H9 (cell line): Measurements from ENCODE around the gene LILRA1. TPM values are rescaled to one million over a fixed set of nuclear protein-coding genes. Genes with fewer than 3 reads are reported as not detected.

Experiments used
- DNase-seq: peaks from one replicate; pipeline ENCODE4 v3.0.0-alpha.2; 2017
- H2AFZ ChIP-seq: one replicate; pipeline ENCODE4 v1.6.1; 2013; ENCODE audit warnings: mild to moderate bottlenecking, low read length, control low read depth, moderate library complexity
- H2AK5ac ChIP-seq: 2 replicates; pipeline ENCODE4 v1.6.1; 2013; ENCODE audit warnings: low read length, control low read depth, mixed read lengths; ENCODE audit not compliant: insufficient read length
- H2BK120ac ChIP-seq: one replicate; pipeline ENCODE4 v1.6.1; 2013; ENCODE audit warnings: low read depth, mild to moderate bottlenecking, low read length, control low read depth, inconsistent platforms; ENCODE audit not compliant: poor library complexity, severe bottlenecking
- H2BK12ac ChIP-seq: 2 replicates; pipeline ENCODE4 v1.6.1; 2013; ENCODE audit warnings: low read length, control low read depth, mixed read lengths, low read depth; ENCODE audit not compliant: insufficient read length
- H2BK15ac ChIP-seq: 2 replicates; pipeline ENCODE4 v1.6.1; 2013; ENCODE audit warnings: low read depth, low read length, control low read depth
- H2BK20ac ChIP-seq: one replicate; pipeline ENCODE4 v1.6.1; 2013; ENCODE audit warnings: low read depth, mild to moderate bottlenecking, low read length, control low read depth, inconsistent platforms; ENCODE audit not compliant: poor library complexity, severe bottlenecking
- H2BK5ac ChIP-seq: 2 replicates; pipeline ENCODE4 v1.6.1; 2013; ENCODE audit warnings: low read length, control low read depth, mixed read lengths; ENCODE audit not compliant: insufficient read length
- H3K14ac ChIP-seq: 2 replicates; pipeline ENCODE4 v1.6.1; 2013; ENCODE audit warnings: low read length, control low read depth; ENCODE audit not compliant: insufficient read depth
- H3K18ac ChIP-seq: 2 replicates; pipeline ENCODE4 v1.6.1; 2013; ENCODE audit warnings: low read depth, mild to moderate bottlenecking, mixed read lengths, low read length, control low read depth; ENCODE audit not compliant: insufficient read length
- H3K23ac ChIP-seq: 2 replicates; pipeline ENCODE4 v1.6.1; 2013; ENCODE audit warnings: low read length, control low read depth, mixed read lengths, low read depth; ENCODE audit not compliant: insufficient read length
- H3K23me2 ChIP-seq: 2 replicates; pipeline ENCODE4 v1.6.1; 2013; ENCODE audit warnings: low read depth, mild to moderate bottlenecking, mixed read lengths, low read length, control low read depth; ENCODE audit not compliant: insufficient read length, poor library complexity, severe bottlenecking
- H3K27ac ChIP-seq: 2 replicates; pipeline ENCODE4 v1.5.1; 2013; ENCODE audit warnings: low read length, control low read depth, mixed read lengths, low read depth; ENCODE audit not compliant: insufficient read length
- H3K27me3 ChIP-seq: 2 replicates; pipeline ENCODE4 v1.6.1; 2013; ENCODE audit warnings: low read length, control low read depth, inconsistent platforms; ENCODE audit not compliant: insufficient read depth
- H3K4ac ChIP-seq: 2 replicates; pipeline ENCODE4 v1.6.1; 2013; ENCODE audit warnings: low read depth, mild to moderate bottlenecking, control low read depth, inconsistent platforms, low read length, moderate library complexity
- H3K4me1 ChIP-seq: 2 replicates; pipeline ENCODE4 v1.6.1; 2013; ENCODE audit warnings: low read length, control low read depth, inconsistent platforms; ENCODE audit not compliant: insufficient read depth
- H3K4me2 ChIP-seq: 2 replicates; pipeline ENCODE4 v1.6.1; 2013; ENCODE audit warnings: low read length, control low read depth, mixed read lengths; ENCODE audit not compliant: insufficient read length, insufficient read depth
- H3K56ac ChIP-seq: 2 replicates; pipeline ENCODE4 v1.6.1; 2013; ENCODE audit warnings: low read depth, mild to moderate bottlenecking, mixed read lengths, low read length, control low read depth; ENCODE audit not compliant: insufficient read length
- H3K79me1 ChIP-seq: 2 replicates; pipeline ENCODE4 v1.6.1; 2013; ENCODE audit warnings: low read depth, mild to moderate bottlenecking, moderate library complexity, low read length, control low read depth, inconsistent platforms; ENCODE audit not compliant: insufficient read depth, poor library complexity, severe bottlenecking
- H3K79me2 ChIP-seq: 2 replicates; pipeline ENCODE4 v1.6.1; 2013; ENCODE audit warnings: low read length, control low read depth, inconsistent platforms; ENCODE audit not compliant: insufficient read depth
- H3K9ac ChIP-seq: 2 replicates; pipeline ENCODE4 v1.6.1; 2013; ENCODE audit warnings: low read length, control low read depth, mixed read lengths; ENCODE audit not compliant: insufficient read length; ENCODE audit errors: extremely low read depth
- H3K9me3 ChIP-seq: one replicate; pipeline ENCODE4 v1.6.1; 2013; ENCODE audit warnings: low read depth, low read length, inconsistent platforms; ENCODE audit not compliant: control insufficient read depth
- H3T11ph ChIP-seq: one replicate; pipeline ENCODE4 v1.6.1; 2013; ENCODE audit warnings: mild to moderate bottlenecking, low read length, control low read depth, inconsistent platforms
- H4K20me1 ChIP-seq: one replicate; pipeline ENCODE4 v1.6.1; 2013; ENCODE audit not compliant: control insufficient read depth, insufficient read length, insufficient read depth
- H4K5ac ChIP-seq: 2 replicates; pipeline ENCODE4 v1.6.1; 2013; ENCODE audit warnings: low read depth, mild to moderate bottlenecking, mixed read lengths, low read length, control low read depth; ENCODE audit not compliant: insufficient read length
- H4K8ac ChIP-seq: replicated peaks from 2 replicates; pipeline ENCODE4 v1.6.1; 2013; ENCODE audit warnings: low read length, control low read depth, mixed read lengths, low read depth; ENCODE audit not compliant: insufficient read length
- H4K91ac ChIP-seq: 2 replicates; pipeline ENCODE4 v1.6.1; 2013; ENCODE audit warnings: low read depth, mild to moderate bottlenecking, moderate library complexity, mixed read lengths, low read length, control low read depth; ENCODE audit not compliant: insufficient read length
- H3K27ac Mint-ChIP-seq, 3 experiments: 2 replicates in 2 of 3; 3 replicates in 1 of 3; pipeline ENCODE4 v1.8.0; 2020 to 2021; ENCODE audit warnings: mixed read lengths in 3 of 3, mild to moderate bottlenecking in 1 of 3, moderate library complexity in 1 of 3
- H3K27me3 Mint-ChIP-seq: 2 replicates; pipeline ENCODE4 v1.8.0; 2021; ENCODE audit warnings: low read depth, mild to moderate bottlenecking, moderate library complexity, mixed read lengths
- H3K36me3 Mint-ChIP-seq, 3 experiments: 2 replicates in 2 of 3; 3 replicates in 1 of 3; pipeline ENCODE4 v1.8.0; 2020 to 2021; ENCODE audit warnings: low read depth in 3 of 3, mixed read lengths in 3 of 3; ENCODE audit not compliant: insufficient read depth in 1 of 3
- H3K4me1 Mint-ChIP-seq, 2 experiments: 2 replicates each; pipeline ENCODE4 v1.8.0; 2020; ENCODE audit warnings: mixed read lengths in 2 of 2
- H3K4me3 Mint-ChIP-seq, 2 experiments: 2 replicates in 1 of 2; 3 replicates in 1 of 2; pipeline ENCODE4 v1.8.0; 2020 to 2021; ENCODE audit warnings: mild to moderate bottlenecking in 2 of 2, mixed read lengths in 2 of 2, moderate library complexity in 1 of 2
- H3K9me3 Mint-ChIP-seq, 2 experiments: 2 replicates in 1 of 2; 3 replicates in 1 of 2; pipeline ENCODE4 v1.8.0; 2020; ENCODE audit warnings: mild to moderate bottlenecking in 2 of 2, mixed read lengths in 2 of 2, moderate library complexity in 1 of 2
- WGBS: extraction: QIAGEN DNeasy Blood & Tissue Kit; methylation state at CpG from one replicate; pipeline ENCODE4 v1.1.7; 2013; ENCODE audit warnings: missing lambda C conversion rate, low lambda C conversion rate, mixed read lengths; ENCODE audit not compliant: insufficient read length; ENCODE audit errors: extremely low coverage; 5-methylcytosine and 5-hydroxymethylcytosine counted together
- total RNA-seq: library from RNA; stranded (reverse); gene quantifications from 2 replicates; pipeline ENCODE4 v1.2.1, GENCODE V29; 2021
- TF ChIP-seq, protein P1 (sequence below): fragments of 200-600 bp; sonication (generic); conservative IDR thresholded peaks from 3 replicates; pipeline ENCODE4 v1.8.0; 2021; ENCODE audit warnings: antibody characterized with exemption, mild to moderate bottlenecking

LILRA1 gene
- total RNA-seq, 1 experiment from 2014 or later, result not detected

DNA sequence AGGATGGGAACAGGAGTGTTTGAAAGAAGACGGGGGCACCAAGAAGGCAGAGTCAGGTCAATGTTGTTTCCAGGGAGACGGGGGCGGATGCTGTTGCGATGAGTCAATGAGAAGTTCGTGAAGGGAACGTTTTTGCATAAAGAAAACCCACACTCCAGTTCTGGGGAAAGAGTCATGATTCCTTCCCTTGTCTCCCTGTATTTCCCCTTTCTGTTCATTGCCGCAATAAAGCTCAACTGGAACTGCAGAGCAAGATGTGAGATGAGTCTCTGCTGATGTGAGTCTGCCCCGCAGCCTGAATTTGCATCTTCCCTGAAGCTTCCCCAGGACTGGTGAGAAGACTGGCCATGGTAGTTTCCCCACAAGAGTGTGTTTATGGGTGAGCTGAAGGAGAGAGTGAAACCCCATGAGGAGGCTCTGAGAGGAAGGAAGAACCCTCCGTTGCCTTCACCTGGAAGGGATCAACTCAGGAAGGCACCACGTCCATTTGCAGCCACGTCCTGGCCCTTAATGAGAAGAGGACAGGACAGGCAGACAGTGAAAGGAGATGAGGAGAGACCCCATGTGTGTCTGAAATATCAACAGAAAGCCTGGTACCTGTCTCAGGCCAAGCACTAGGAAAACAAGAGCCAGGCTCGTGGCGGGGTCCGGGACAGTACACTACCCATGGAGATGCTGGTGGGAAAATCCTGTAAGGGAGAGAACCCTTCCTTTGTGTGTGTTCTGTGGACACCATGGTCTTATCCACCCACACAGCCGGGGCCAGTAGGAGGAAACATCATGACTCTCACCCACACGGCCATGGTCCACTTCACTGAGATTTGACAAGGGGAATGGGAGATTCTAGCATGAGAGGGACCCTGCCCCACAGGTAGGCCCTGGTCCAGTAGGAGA is 13.7 kb downstream of the LILRA1 start:
- peak overlapping the region in 1 of 2 experiments; percentile 23; a peak in 2 of 5 replicates for H3K4me3 Mint-ChIP-seq
- TF ChIP-seq, protein P1, sequence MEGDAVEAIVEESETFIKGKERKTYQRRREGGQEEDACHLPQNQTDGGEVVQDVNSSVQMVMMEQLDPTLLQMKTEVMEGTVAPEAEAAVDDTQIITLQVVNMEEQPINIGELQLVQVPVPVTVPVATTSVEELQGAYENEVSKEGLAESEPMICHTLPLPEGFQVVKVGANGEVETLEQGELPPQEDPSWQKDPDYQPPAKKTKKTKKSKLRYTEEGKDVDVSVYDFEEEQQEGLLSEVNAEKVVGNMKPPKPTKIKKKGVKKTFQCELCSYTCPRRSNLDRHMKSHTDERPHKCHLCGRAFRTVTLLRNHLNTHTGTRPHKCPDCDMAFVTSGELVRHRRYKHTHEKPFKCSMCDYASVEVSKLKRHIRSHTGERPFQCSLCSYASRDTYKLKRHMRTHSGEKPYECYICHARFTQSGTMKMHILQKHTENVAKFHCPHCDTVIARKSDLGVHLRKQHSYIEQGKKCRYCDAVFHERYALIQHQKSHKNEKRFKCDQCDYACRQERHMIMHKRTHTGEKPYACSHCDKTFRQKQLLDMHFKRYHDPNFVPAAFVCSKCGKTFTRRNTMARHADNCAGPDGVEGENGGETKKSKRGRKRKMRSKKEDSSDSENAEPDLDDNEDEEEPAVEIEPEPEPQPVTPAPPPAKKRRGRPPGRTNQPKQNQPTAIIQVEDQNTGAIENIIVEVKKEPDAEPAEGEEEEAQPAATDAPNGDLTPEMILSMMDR, result no peak
- Histone ChIP-seq H2BK120ac (no peak overlapping the region), H3K56ac (no peak overlapping the region), H2AFZ (no peak overlapping the region), H3K9ac (no peak overlapping the region), H2BK5ac (no peak overlapping the region), H2AK5ac (no peak overlapping the region), H3T11ph (no peak overlapping the region), H3K79me1 (no peaks in the 10 kb centered on the region), H3K4me2 (no peak overlapping the region), H3K14ac (no peak overlapping the region), H3K23ac (no peak overlapping the region), H4K5ac (no peak overlapping the region), H3K9me3 (peaks cover 82% of the 10 kb centered on the region), H2BK20ac (no peak overlapping the region), H3K79me2 (no peaks in the 10 kb centered on the region), H4K91ac (no peak overlapping the region), H3K18ac (no peak overlapping the region), H3K27ac (no peak overlapping the region), H3K4me1 (no peaks in the 10 kb centered on the region), H3K27me3 (no peaks in the 10 kb centered on the region), H3K23me2 (no peaks in the 10 kb centered on the region), H4K20me1 (no peaks in the 10 kb centered on the region), H2BK12ac (no peak overlapping the region), H3K4ac (no peak overlapping the region), H4K8ac (no peak overlapping the region), H2BK15ac (no peak overlapping the region)
- H3K4me1 Mint-ChIP-seq, result no peaks in the 10 kb centered on the region
- WGBS, result no CpG with 5 or more reads among the region's 16 CpGs
- peaks cover 95% of the 10 kb centered on the region in 2 experiments for H3K9me3 Mint-ChIP-seq
- no peak for DNase-seq
- peaks cover 9 to 43% (median 15%) of the 10 kb centered on the region in 3 experiments; a peak in 6 of 7 replicates for H3K36me3 Mint-ChIP-seq
- H3K27me3 Mint-ChIP-seq, result no peaks in the 10 kb centered on the region
- H3K27ac Mint-ChIP-seq, result no peak overlapping the region
